ENCODE data around the gene MYMK.

Gene MYMK

DNA sequence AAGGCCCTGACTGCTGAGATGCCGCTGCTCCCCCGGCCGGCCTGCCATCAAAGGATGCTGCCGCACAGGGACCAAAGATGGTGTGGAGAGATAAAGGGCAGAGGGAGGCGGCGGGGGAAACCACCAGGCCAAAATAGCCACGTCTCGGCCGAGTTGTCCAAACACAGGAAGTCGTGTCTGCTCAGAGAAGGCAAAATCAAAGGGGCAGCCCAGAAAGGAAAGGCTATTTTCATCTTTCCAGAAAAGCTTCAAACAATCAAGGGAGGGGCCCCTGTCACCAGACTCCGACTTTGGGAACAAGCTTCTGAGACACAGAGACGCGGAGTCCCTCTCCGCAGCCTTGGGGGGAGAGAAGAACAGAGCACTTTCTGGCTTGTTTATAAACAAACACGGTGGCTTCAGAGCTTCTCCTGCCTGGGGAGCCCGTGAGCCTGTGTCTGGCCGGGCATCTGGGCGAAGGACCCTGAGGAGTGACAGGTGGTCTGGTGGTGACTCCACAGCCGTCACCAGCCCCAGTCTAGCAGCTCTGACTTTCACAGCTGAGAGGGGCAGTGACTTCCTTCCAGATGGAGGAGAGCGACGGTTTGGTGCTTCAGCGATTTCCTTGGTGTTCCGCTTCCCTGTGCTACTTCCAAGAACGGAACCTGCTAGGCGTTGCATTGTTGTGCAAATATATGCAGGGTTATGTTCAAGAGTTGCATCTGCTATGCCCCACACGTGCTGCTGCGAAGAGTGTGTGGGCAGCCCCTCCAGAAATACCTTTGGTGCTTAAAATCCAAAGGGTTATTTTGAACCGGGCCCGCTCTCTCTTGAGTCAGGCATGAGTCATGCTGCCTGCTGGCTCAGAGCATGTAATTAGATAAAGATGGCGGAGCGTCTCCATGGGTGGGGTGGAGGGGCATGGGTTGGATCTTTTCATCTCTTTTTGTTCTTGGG is 33.7 kb upstream of the MYMK start:
- no peak for DNase-seq (ENCODE audit: low spot score)

GRCh38 chr9:133557581-133557980 is 32.8 kb upstream of the MYMK start:
- DNase-seq (ENCODE audit: low spot score) = no peak

DNA sequence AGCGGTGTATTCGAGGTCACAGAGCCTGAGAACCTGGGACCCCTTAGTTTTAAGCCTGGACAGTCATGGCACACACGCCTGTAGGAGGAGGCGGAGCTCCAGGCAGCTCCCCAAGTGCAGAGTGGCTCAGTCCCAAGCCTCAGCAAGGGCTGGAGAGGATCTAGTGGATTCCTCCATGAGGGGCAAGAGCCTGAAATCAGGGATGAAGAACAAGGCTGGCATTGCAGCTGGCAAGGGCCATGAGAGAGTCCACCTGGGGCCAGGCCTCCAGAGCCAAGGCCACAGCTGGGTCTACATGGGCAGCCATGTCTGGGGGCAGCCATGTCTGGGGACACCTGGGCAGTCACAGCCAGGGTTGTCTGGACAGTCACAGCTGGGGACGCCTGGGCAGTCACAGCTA is 31.6 kb upstream of the MYMK start:
- DNase-seq (ENCODE audit: low spot score) = no peak

DNA sequence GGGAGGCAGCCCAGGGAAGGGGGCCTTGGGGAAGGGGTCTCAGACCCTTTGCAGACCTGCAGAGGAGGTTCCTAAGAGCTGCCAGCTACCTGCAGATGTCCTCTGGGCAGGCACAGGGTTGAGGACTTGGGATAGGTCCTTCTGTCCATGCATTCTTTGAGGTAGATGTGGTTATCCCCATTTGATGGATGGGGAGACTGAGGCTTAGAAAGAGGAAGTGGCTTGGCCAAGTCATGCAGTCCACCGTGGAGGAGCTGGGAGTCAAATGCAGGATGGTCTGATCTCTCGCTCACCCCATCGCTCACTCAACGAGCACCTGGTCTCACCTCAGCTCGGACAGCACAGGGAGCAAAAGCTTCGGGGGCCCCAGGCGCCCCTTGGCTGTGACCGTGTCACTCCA is 30.0 kb upstream of the MYMK start:
- no peak for DNase-seq (ENCODE audit: low spot score)

DNA sequence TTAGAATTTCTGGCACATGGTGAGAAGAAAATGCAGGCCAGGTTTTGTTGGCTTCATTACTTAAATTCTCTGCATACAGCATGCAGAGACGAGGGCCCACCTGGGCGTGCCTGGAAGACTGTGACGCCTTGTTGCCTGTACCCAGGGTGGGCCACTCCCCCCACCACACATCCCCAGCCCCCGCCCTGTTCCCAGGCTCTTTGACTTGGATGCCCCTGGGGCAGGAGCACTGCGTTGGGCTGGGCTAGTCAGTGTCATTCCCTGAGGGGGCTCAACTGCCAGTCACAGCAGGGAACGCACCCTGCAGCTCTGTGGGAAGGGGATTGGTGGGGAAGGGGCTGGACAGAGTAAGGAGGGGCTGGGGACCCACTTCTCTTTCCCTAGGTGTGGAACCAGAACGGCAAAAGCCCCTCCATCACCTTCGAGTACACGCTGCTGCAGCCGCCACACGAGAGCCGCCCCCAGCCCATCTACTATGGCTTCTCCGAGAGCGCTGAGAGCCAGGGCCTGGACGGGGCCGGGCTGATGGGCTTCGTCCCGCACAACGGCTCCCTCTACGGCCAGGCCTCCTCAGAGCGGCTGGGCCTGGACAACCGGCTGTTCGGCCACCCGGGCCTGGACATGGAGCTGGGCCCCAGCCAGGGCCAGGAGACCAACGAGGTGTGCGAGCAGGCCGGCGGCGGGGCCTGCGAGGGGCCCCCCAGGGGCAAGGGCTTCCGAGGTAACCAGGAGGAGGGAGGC is 29.4 kb upstream of the MYMK start:
- DNase-seq (ENCODE audit: low spot score) = no peak

DNA sequence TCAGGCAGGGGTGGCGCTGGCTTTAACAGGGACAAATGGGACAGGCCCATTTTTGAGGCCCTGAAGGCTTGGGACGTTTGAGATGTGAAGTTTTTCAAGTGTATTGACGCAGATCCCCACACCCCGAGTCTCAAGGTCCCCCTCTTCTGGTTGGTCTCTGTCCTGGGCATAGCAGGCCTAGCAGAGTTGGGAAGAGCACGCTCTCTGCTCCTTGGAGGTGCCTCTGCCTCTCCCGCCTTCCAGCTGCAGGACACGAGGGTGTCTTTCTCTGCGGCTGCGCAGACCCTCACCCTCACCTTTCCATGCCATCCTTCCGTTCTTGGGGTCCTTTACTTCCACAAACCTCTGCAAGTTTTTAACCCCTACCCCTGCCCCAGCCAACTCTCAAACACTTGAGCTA is 28.4 kb upstream of the MYMK start:
- no peak for DNase-seq (ENCODE audit: low spot score)

GRCh38 chr9:133552236-133552635 is 27.5 kb upstream of the MYMK start:
- no peak for DNase-seq (ENCODE audit: low spot score)

DNA sequence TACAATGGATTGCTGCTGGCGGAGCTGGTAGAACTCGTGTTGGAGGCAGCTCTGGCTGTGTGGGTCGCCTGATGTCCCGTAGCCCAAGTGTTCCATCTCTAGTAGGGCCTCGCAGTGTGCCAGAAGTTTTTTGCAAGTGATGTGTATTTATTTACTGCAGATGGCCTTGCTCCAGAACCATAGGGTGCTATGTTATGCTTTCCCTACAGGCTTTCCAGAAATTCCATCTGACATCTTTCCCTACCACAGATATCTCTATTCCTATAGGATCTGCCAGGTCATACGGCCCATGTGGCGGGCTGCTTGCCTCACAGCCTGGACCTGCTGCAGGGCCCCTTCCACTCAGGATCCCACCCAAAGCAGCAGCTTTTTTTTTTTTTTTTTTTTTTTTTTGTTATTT is 26.7 kb upstream of the MYMK start:
- no peak for DNase-seq (ENCODE audit: low spot score)

DNA sequence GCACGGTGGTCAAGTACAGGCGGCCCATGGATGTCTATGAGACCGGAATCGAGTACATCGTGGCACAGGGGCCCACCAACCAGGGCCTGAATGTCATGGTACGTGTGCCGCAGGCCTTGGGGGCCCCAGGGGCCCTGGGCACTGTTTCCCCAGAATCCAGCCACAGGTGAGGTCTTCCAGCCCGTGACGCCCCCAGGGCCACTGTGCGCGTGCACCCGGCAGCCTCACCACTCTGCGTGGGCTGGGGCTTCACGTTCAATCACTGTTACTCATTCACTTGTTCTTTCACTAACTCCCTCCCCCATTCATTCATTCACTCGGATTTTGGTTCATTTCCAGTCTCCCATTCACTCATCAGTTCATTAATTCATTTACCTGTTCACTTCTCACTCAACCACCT is 22.4 kb upstream of the MYMK start:
- DNase-seq (ENCODE audit: low spot score) = no peak

- no peak for DNase-seq (ENCODE audit: low spot score)
Measured at GRCh38 chr9:133546287-133546680, 21.5 kb upstream of the MYMK start.

GRCh38 chr9:133545494-133546286 is 20.9 kb upstream of the MYMK start:
- DNase-seq (ENCODE audit: low spot score) = no peak

- no peak for DNase-seq (ENCODE audit: low spot score)
Measured at GRCh38 chr9:133543772-133544467, 19.2 kb upstream of the MYMK start.

DNA sequence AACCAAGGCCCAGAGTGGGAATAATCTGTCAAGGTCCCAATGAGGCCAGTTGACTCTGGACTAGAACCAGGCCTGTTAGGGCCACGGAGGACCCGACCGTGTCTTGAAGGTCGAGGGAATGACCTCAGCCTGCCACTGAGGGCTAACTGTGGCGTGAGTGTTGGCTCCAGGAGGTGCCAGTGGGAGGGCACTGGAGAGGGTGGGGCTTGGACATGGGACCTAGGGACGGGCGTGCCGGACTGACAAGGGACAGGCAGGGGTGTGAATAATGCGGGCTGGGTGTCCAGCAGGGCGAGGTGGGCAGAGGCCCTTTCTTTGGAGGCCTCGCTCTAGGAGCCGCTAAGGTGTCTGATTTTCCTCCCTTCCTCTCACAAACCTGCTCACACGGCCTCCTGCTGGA is 17.2 kb upstream of the MYMK start:
- no peak for DNase-seq (ENCODE audit: low spot score)

- no peak for DNase-seq (ENCODE audit: low spot score)
Measured at GRCh38 chr9:133540698-133541025, 15.9 kb upstream of the MYMK start.

DNA sequence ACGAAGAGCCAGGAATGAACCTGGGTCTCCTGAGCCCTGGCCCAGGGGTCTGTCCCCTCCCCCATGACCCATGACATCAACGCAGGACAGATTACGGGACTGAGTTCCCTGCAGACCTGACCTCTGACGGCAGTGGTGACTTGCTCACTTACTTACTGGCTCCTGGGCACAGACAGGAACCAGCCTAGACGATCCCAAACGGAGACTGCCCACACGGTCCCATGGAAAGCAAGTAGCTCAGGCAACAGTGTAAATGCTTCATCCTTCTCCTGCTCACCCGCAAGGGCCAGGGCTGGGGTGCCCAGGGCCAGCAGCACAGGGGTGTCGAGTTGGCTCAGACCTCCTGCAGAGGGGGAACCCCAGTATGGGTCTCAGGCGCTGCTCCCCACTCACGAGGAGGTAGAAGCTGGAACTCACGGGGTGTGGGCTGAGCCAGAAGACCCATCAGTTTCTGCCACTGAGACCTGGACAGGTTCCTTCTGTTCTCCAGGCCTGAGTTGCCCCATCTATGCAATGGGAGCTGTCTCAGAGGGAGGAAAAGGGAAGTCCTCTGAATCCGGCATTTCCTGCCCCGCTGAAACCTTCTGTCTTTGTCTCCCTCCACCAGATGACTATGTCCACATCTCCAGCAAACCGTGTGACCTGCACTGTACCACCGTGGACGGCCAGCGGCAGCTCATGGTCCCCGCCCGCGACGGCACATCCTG is 15.4 kb upstream of the MYMK start:
- DNase-seq (ENCODE audit: low spot score) = no peak

- no peak for DNase-seq (ENCODE audit: low spot score)
Measured at GRCh38 chr9:133538851-133539833, 14.4 kb upstream of the MYMK start.

GRCh38 chr9:133538176-133538575 is 13.4 kb upstream of the MYMK start:
- no peak for DNase-seq (ENCODE audit: low spot score)

- DNase-seq (ENCODE audit: low spot score) = no peak
Measured at GRCh38 chr9:133537257-133537656, 12.5 kb upstream of the MYMK start.

DNA sequence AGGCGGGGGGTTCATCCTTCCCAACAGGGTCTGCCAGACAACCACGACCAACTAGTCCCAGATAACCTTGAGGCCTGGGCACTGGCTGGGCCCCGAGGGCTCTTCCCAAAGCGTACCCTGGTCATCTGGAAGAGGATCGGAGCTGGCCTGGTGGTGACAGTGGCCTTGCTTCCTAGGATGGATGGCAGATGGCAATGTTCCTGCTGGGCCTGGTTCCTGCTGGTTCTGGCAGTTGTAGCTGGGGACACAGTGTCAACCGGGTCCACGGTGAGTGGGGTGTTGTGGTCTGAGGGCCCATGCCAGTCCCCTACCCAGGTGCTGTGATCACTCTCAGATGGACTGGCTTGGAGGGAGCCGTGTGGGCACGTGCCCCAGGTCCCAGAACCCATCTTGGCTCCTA is 11.8 kb upstream of the MYMK start:
- DNase-seq (ENCODE audit: low spot score) = no peak

DNA sequence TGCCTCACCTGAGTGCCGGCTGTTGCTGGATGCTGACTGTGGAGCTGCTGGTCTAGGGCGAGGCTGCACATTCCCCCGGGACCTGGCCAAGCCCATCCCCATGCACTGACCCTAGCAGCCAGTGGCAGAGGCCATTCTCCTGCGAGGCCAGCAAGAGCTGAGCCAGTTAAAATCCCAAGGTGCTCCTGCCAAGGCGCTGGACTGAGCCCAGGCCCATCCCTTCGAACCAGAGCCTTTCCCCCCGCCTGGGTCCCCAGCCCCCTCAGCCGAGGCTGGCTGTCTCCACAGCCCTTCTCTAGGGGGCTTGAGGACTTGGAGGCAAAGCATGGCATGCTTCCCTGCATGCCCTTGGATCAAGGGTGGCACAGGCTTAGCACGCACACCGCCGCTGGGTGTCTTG is 11.3 kb upstream of the MYMK start:
- no peak for DNase-seq (ENCODE audit: low spot score)
